HUES6 (cell line): ENCODE results near the gene GLCCI1.

Source experiments
- H3K27ac ChIP-seq: 2 replicates; pipeline ENCODE4 v1.7.0; 2013; ENCODE audit warnings: low read depth, mild to moderate bottlenecking, low read length, inconsistent platforms
- H3K27me3 ChIP-seq: 2 replicates; pipeline ENCODE4 v1.6.1; 2013; ENCODE audit warnings: low read length; ENCODE audit not compliant: control insufficient read depth, insufficient read depth
- H3K36me3 ChIP-seq: 2 replicates; pipeline ENCODE4 v1.6.1; 2013; ENCODE audit warnings: low read length; ENCODE audit not compliant: control insufficient read depth, insufficient read depth
- H3K4me1 ChIP-seq: 2 replicates; pipeline ENCODE4 v1.6.1; 2013; ENCODE audit warnings: low read length; ENCODE audit not compliant: control insufficient read depth, insufficient read depth
- H3K4me3 ChIP-seq: 2 replicates; pipeline ENCODE4 v1.5.1; 2013; ENCODE audit warnings: low read depth, low read length
- H3K9ac ChIP-seq: one replicate; pipeline ENCODE4 v1.6.1; 2013; ENCODE audit warnings: mild to moderate bottlenecking, low read length
- H3K9me3 ChIP-seq: 2 replicates; pipeline ENCODE4 v1.6.1; 2013; ENCODE audit warnings: low read depth, low read length; ENCODE audit not compliant: control insufficient read depth, insufficient read depth

Gene GLCCI1

DNA sequence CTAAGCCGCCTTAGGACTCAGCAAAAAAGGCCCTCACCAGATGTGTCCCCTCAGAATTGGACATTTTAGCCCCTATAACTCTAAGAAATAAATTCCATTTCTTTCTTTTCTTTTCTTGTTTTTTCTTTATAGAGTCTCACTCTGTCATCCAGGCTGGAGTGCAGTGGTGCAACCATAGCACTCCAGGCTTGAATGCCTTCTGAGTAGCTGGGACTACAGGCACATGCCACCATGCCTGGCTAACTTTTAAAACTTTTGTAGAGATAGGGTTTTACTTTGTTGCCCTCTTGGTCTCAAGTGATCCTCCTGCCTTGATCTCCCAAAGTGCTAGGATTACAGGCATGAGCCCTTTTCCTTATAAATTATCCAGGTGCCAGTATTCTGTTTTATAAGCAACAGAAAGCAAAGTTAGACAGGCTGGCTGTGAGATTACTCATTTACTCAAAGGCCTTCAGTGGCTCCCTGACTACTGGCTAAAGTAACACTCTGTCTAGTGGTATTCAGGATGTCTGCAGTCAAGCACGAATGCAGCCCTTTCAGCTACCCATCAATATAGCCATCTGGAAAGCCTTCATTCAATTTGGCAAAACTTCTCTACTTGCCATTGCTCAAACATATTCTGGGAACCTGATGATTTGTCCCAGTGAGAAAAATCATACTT is 164.7 kb downstream of the GLCCI1 start:
- H3K9ac ChIP-seq, result no peak overlapping the region
- no peaks in the 10 kb centered on the region for H3K9me3 ChIP-seq
- H3K36me3 ChIP-seq, result no peaks in the 10 kb centered on the region
- no peak overlapping the region for H3K27ac ChIP-seq
- no peaks in the 10 kb centered on the region for H3K27me3 ChIP-seq
- H3K4me3 ChIP-seq, result no peak overlapping the region
- peaks cover 2% of the 10 kb centered on the region; the same call in 1 of the 2 replicates for H3K4me1 ChIP-seq

DNA sequence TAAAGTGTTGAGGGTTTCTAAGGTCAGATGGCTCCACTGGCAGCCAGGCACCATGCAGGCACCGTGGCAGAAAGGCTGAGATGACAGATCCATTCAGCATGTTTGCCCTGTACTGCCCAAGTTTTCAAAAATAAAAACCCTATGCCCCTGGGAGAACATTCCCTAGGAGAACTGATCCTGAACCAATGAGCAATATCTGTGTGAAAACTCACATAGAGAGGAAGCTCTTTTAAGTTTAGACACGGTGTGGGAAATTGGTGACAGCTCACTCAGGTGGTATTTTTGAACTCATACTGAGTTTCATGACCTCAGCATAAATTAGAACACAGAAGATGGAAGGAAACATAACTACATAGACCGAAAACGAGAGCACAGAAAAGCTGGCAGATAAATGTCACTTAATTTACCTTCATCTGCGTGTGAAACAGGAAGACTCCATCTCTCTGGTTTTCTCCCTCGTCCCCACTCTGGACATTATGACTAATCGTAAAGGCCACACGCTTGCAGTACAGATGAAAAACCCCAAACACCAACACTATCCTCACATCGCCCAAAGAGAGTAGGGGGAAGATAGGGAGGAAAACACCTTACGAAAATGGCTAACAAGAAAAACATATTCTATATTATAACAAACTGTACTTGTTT is 165.6 kb downstream of the GLCCI1 start:
- H3K27ac ChIP-seq, result no peak overlapping the region

DNA sequence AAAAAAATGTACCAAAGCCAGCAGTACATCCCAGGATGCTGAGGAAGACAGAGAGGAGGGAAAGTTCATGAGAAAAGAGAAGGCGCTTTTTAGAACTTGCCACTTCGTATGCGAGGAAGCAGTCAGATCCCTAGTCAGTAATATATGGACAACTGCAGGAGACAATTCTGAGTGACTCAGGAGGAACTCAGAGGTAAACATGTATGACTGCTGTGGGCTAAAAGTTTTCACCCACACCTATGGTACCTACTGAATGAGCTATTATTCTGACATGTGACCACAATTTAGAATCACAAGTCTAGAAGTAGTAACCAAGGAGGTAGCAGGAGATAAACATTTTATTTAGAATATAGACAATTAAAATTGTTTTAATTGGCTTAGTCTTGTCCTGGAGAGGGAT is 166.8 kb downstream of the GLCCI1 start:
- Histone ChIP-seq H3K4me1 (peaks cover 2% of the 10 kb centered on the region; the same call in 1 of the 2 replicates), H3K4me3 (no peak overlapping the region), H3K27me3 (no peaks in the 10 kb centered on the region), H3K9me3 (no peaks in the 10 kb centered on the region), H3K27ac (no peak overlapping the region), H3K36me3 (no peaks in the 10 kb centered on the region), H3K9ac (no peak overlapping the region)

More for the DNA sequence above, 165.6 kb downstream of the GLCCI1 start:
- no peaks in the 10 kb centered on the region for H3K27me3 ChIP-seq
- no peaks in the 10 kb centered on the region for H3K9me3 ChIP-seq
- H3K4me3 ChIP-seq, result no peak overlapping the region
- peaks cover 2% of the 10 kb centered on the region; the same call in 1 of the 2 replicates for H3K4me1 ChIP-seq
- H3K9ac ChIP-seq, result no peak overlapping the region
- H3K36me3 ChIP-seq, result no peaks in the 10 kb centered on the region

DNA sequence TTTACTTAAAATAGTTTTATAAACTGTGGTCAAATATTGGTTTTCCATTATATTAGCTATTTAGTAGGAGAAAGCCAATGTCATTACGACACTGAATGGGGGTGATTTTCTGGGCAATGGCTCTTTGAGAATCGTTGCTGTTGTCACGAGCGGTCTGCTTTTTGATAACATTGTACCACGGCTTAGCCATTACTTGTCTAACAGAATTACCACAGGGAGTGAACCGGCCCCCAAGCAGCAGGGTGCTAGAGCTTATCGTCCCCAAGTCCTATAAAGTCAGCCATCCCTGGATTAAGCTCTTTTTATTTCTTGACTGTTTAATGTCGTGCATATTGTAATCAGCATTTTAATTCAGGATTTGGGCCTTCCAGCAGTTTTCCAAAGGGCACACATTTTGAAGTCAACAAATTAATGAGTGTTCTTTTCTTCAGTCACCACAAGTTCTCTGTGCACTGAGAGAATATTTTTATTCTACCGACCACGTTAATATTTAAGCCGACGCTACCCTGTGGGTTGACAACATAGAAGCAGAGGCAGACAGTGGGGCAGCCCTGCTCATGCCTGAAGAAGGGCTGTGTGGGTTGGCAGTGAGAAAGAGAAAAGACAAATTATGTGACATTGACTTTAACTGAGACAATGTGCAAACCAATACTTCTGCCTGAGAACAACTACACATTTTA is 167.6 kb downstream of the GLCCI1 start:
- Histone ChIP-seq H3K9me3 (no peaks in the 10 kb centered on the region), H3K4me3 (no peak overlapping the region), H3K9ac (no peak overlapping the region), H3K27ac (no peak overlapping the region), H3K36me3 (no peaks in the 10 kb centered on the region), H3K4me1 (peaks cover 2% of the 10 kb centered on the region; the same call in 1 of the 2 replicates), H3K27me3 (no peaks in the 10 kb centered on the region)
